ENCODE results near the gene NFIA.
"Not testable (repeated sequence)": the region's sequence is repeated elsewhere in the genome, so short reads cannot be mapped to it uniquely, and the experiment has no call there.

NFIA gene

GRCh38 chr1:61457526-61458040 lies 375.2 kb downstream of the NFIA start:
- no peak for DNase-seq (ENCODE audit: low spot score)

GRCh38 chr1:61459345-61459744 lies 377.0 kb downstream of the NFIA start:
- DNase-seq (ENCODE audit: low spot score), result no peak

GRCh38 chr1:61460191-61460590 lies 377.8 kb downstream of the NFIA start:
- no peak for DNase-seq (ENCODE audit: low spot score)

DNA sequence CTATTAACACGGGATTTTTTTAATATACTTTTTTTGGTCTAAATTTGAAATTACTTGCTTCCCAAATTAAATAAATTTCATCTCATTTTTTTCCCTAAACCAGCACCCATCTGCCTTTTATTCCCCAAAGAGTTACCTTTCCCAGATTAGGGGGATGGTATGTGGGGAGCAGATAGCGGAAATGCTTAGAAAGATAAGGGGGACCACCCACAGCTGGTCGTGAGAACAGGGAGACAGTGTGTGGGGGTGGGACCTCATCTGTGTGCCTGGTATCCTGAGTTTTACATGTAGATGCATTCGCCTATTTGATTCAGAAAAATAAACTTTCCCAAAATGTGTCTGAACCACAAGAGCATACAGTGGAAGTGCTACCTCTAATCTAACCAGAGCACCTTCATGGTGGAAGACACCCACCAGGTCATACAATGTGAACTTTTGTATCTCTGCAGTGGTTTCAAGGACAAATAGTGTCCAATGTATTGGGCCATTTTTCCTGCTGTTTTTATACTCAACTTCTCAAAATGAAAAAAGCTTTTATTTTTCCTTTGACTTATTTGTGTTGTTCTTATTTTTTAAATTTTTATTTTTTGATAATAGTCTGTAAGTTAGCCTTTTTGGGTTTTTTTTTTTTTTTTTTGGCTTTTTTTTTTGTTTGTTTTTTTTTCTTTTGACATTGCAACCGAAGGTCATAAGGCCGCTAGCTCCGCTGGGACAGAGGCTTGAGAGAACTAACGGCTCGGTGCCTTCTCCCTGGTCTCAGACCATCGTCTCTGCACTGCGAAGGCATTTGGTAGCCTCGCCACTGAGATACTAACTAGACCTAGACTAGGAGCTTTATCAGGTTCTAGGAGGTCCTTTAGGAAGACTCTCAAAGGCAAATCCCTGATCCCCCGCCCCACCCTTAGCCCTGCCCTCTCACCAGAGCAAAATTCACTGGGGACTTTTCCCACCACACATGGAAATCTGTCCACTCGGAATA lies 379.3 kb downstream of the NFIA start:
- no peak for DNase-seq (ENCODE audit: low spot score)

GRCh38 chr1:61462628-61463027 lies 380.3 kb downstream of the NFIA start:
- DNase-seq (ENCODE audit: low spot score), result no peak

DNA sequence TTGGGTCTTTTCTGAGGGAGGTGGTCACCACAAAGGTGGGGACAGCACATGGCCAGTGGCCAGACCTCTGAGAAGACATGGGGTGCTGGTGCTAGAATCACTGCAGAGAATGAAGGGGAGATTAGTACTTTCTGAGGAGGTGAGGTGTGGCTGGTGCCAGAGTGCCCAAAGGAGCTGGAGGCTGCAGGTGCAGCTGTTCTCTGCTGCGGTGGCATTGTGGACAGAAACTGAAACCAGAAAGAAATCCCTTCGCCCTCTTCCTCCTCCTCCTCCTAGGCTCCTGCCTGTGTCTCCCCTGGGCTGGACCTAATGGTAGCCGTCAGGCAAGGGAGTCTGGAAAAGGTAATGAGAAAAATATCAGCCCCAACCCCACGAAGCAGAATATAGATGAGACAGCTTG lies 380.9 kb downstream of the NFIA start:
- no peak for DNase-seq (ENCODE audit: low spot score)

DNA sequence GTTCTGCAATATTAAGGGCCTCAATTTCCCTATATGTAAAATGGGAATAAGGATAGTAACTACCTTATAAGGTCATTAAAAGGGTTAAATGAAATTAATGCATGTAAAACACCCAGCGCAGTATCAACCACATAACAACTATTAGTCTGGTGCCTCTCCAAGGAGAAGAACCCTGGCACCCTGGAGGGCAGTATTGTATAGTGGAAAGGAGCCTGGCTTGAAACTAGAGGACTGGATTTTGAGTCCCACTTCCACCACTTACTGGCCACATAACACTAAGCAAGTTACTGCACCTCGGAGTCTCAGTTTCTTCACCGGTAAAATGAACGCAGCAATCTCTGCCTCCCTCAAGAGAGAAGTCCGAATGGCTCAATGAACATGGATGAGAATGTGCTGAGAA lies 385.5 kb downstream of the NFIA start:
- DNase-seq (ENCODE audit: low spot score), result not testable (repeated sequence)

GRCh38 chr1:61469365-61469764 lies 387.0 kb downstream of the NFIA start:
- DNase-seq (ENCODE audit: low spot score), result no peak

- no peak for DNase-seq (ENCODE audit: low spot score)
These were observed 390.5 kb downstream of the NFIA start for GRCh38 chr1:61472876-61473275.

DNA sequence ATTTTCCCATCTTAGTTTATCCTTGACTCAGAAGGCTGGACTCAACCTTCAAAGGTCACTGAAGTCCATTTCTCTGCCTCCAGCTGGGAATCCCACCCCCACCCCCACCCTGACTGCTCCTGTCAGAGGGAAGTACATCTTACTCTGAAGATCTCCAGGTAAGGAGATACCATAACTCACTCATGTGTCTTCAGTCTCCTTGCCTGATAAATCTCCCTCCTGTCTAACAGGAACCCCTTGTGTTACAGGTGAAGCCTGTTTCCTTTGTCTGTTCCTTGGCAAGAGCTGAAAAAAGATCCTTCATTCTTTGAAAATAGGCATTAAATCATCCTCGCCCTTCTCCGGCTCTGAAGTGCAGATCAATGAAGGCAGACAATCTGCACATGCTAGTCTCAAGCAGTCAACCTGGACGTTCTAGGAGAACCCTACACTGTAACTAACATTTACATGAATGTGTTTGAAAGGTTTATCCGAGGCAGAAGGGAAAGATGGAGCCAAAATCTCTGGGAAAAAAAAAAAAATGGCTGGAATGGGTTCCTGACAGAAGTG lies 392.0 kb downstream of the NFIA start:
- DNase-seq (ENCODE audit: low spot score), result no peak

- DNase-seq (ENCODE audit: low spot score), result no peak
These were observed 392.6 kb downstream of the NFIA start for GRCh38 chr1:61474963-61475362.

DNA sequence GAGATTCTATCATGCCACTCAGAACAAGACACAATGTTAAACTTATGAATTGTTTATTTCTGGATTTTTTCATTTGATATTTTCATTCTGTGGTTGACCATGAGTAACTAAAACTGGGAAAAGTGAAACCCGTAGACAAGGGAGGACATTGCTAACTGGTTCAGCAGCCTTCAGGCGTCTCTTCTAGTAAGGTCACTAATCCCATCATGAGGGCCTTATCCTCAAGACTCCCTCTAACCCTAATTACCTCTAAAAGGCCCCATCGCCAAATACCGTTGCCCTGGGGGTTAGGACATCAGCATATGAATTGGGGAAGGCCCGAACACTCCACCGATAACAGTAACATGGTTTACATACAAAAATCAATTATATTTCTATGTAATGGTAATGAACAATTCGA lies 394.9 kb downstream of the NFIA start:
- DNase-seq (ENCODE audit: low spot score), result no peak

GRCh38 chr1:61480273-61480935 lies 398.0 kb downstream of the NFIA start:
- no peak for DNase-seq (ENCODE audit: low spot score)

- DNase-seq (ENCODE audit: low spot score), result no peak
These were observed 399.0 kb downstream of the NFIA start for GRCh38 chr1:61481315-61481715.

DNA sequence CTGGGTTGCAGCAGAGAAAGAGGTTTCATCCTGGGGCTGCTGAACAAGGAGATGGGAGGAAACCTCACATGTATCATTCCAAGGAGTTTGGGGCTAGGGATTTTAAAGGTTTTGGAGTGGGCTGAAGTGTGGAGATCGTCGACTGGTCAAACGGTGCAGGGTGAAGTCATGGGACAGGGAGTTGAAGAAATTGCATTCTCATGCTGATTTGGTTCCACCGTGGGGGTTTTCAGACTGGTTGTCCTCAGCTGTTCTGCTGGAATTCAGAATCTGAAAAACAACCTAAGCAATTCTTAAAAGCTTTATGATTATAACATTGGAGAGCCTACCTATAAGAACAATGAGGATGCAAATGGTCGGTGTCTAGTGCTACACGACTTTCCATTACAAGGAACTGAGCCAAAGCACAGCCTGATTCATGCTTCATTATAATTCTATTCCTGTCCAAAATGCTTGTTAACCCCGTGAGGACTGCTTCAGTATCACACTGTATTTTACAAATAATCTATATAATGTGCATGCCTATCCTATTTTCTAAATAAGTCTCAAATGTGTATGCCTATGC lies 399.9 kb downstream of the NFIA start:
- no peak for DNase-seq (ENCODE audit: low spot score)

DNA sequence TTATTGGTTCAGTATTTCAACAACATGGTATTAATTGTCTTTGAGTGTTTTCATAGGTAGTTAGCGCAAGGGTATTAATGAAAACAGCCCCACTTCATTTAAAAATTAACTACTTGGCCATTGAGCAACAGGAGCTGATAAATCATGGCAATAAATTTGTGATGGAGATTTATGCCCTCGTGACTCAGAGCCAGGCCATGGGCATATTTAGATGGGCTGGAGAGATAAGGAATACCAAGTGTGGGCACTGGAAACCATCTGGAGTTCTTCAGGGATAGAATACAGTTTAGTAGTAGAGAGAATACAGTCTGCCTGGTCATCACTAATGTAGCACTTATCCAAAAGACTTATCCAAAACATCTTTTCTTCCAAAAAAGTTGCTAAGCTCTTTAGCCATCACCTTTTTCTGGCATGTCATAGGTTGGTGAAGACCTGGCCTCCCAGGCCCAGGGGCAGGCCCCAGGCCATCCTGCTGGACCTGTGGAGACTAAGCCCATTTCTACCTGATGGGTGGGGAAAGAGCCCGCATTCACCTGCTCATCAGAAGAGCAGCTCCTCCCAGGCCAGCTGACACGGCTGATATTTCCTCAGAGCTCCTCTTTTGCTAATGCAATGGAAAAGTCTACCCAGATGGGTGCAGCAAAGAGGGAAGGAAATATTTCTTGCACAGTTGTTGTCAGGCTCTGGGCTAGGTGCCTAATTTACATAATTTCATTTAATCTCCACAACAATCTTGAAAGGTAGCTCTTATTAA lies 404.6 kb downstream of the NFIA start:
- no peak for DNase-seq (ENCODE audit: low spot score)

GRCh38 chr1:61487801-61488200 lies 405.4 kb downstream of the NFIA start:
- no peak for DNase-seq (ENCODE audit: low spot score)

DNA sequence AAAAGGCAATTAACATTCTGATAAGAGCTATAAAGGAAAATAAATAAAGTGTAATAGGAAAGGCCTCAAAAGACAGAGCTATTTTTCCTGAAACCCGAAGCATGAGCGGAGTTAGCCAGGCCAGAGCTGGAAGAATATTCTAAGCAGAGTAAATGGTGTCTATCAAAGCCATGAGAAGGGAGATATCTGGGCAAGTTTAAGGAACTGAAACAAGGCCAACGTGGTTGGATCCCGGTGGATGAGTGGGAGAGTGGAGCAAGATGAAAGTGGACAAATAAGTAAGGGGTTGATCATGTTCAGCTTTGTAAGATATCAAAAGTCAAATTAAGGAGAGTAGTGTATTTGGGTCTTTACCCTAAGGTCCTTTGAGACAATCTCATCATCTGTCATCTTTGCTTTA lies 408.6 kb downstream of the NFIA start:
- no peak for DNase-seq (ENCODE audit: low spot score)

DNA sequence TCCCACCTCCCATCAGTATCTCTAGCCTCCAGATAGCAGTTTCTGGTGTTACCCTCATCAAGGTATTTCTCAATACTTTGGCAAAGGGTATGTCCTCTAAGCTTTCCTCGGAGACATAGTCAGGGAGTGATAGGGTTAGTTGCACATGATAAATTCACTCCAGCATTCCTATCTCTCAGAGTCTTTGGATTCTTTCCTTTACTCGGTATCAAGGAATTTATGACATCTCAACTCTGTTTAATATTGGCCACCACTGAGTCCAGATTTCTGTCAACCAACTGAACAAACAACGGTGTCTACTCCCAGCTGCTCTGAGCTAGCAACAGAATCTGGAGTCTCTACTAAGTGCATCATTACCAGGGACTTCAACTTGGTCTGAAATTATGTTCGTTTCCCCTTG lies 409.1 kb downstream of the NFIA start:
- no peak for DNase-seq (ENCODE audit: low spot score)

- DNase-seq (ENCODE audit: low spot score), result no peak
These were observed 411.6 kb downstream of the NFIA start for GRCh38 chr1:61494000-61494399.

DNA sequence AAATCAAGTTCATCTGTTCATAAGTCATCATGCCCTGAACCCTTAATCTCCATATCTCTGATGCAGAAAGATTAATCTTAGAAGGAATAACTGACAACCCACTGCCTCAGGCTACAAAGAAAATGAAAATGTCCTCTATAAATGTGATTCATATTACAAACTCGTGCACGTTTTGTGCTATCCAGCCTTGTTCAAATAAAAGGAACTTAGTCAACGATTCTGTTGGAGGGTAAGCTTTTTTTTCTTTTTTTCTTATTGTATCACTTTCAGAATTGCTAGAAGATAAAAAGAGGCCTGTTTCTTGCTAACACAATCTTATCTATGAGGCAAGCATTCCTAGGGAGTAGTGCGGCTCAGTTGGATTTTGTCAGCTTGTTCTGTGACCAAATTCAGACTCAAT lies 414.1 kb downstream of the NFIA start:
- no peak for DNase-seq (ENCODE audit: low spot score)

GRCh38 chr1:61497013-61497412 lies 414.7 kb downstream of the NFIA start:
- DNase-seq (ENCODE audit: low spot score), result no peak
